HG02759 (cell line): ENCODE measurements around the gene MYO3A.

Source experiments
- ATAC-seq: cut with Tn5 transposase; IDR thresholded peaks from one replicate; pipeline ENCODE4 v1.9.1; 2021; ENCODE audit warnings: mild to moderate bottlenecking, moderate library complexity; ENCODE audit not compliant: unreplicated experiment

The MYO3A gene

GRCh38 chr10:25933653-25934608, at the start of gene MYO3A:
MYO3A (plus strand) TSS chr10:25934229; CDS start chr10:25952111, 17,882 bp downstream.
- no peak for ATAC-seq

GRCh38 chr10:25888627-25889026, 45.4 kb upstream of the MYO3A start:
- ATAC-seq, result no peak

- ATAC-seq, result no peak
Observed at GRCh38 chr10:25890995-25891394, 43.0 kb upstream of the MYO3A start.

GRCh38 chr10:25895856-25896255, 38.2 kb upstream of the MYO3A start:
- ATAC-seq, result no peak

- no peak for ATAC-seq
Observed at GRCh38 chr10:25896421-25896820, 37.6 kb upstream of the MYO3A start.

GRCh38 chr10:25899304-25899703, 34.7 kb upstream of the MYO3A start:
- ATAC-seq, result no peak

GRCh38 chr10:25901199-25901598, 32.8 kb upstream of the MYO3A start:
- no peak for ATAC-seq

- ATAC-seq, result no peak
Observed at GRCh38 chr10:25902002-25902401, 32.0 kb upstream of the MYO3A start.

GRCh38 chr10:25907261-25907660, 26.8 kb upstream of the MYO3A start:
- no peak for ATAC-seq

- ATAC-seq, result no peak
Observed at GRCh38 chr10:25912866-25913265, 21.2 kb upstream of the MYO3A start.

- no peak for ATAC-seq
Observed at GRCh38 chr10:25914776-25915175, 19.3 kb upstream of the MYO3A start.

GRCh38 chr10:25934621-25935139, 651 bp downstream of the MYO3A start:
- ATAC-seq, result peak; percentile 82

GRCh38 chr10:25938405-25938804, 4.4 kb downstream of the MYO3A start:
- ATAC-seq, result no peak

- no peak for ATAC-seq
Observed at GRCh38 chr10:25944771-25945170, 10.7 kb downstream of the MYO3A start.

GRCh38 chr10:25952857-25953256, 18.8 kb downstream of the MYO3A start:
- no peak for ATAC-seq

- ATAC-seq, result no peak
Observed at GRCh38 chr10:25954851-25955250, 20.8 kb downstream of the MYO3A start.

- no peak for ATAC-seq
Observed at GRCh38 chr10:25959540-25960232, 25.7 kb downstream of the MYO3A start.

- no peak for ATAC-seq
Observed at GRCh38 chr10:25965584-25965983, 31.6 kb downstream of the MYO3A start.

GRCh38 chr10:25966844-25967243, 32.8 kb downstream of the MYO3A start:
- no peak for ATAC-seq

GRCh38 chr10:25972631-25973030, 38.6 kb downstream of the MYO3A start:
- no peak for ATAC-seq

GRCh38 chr10:25974897-25975459, 40.9 kb downstream of the MYO3A start:
- no peak for ATAC-seq
